ENCODE measurements around the gene LYPD1. TPM values are rescaled to one million over a fixed set of nuclear protein-coding genes. Genes with fewer than 3 reads are reported as not detected.

Gene LYPD1
- total and polyA plus RNA-seq, 2 of the 4 experiments (the other 2 are of a cell fraction), result 66.1 to 87.6 TPM

- Histone ChIP-seq H2BK20ac (ENCODE audit: low read depth, low read length) (no peak overlapping the region), H3K9ac (ENCODE audit: low read depth, low read length) (no peak overlapping the region), H3K9me1 (ENCODE audit: insufficient read depth, low read length) (0 out of 2 replicates have a peak, but pooled peaks cover 5% of the 10 kb centered on the region), H3K79me1 (ENCODE audit: low read depth in 1 of 2, low read length in 2 of 2) (no peaks in the 10 kb centered on the region), H3K4me2 (ENCODE audit: low read depth, low read length) (no peak overlapping the region), H2AFZ (replicated peaks; ENCODE audit: low read length, poor library complexity) (no peak overlapping the region), H3K27ac (ENCODE audit: insufficient read depth, low read length) (no peak overlapping the region), H4K20me1 (ENCODE audit: insufficient read depth, low read length) (no peaks in the 10 kb centered on the region), H3K36me3 (ENCODE audit: control insufficient read depth, insufficient read depth, low read length) (no peaks in the 10 kb centered on the region), H4K91ac (ENCODE audit: insufficient read depth, low read depth, low read length) (no peak overlapping the region), H2BK120ac (ENCODE audit: low read depth, low read length) (no peak overlapping the region), H4K8ac (ENCODE audit: low read depth in 2 of 2, low read length in 2 of 2) (no peak overlapping the region), H4K5ac (ENCODE audit: low read depth, low read length) (no peak overlapping the region), H2AK5ac (ENCODE audit: low read depth, low read length) (no peak overlapping the region), H3K4me3 (ENCODE audit: insufficient read depth, low read depth, low read length) (no peak overlapping the region), H3K14ac (replicated peaks; ENCODE audit: low read depth, low read length) (no peak overlapping the region), H3K56ac (ENCODE audit: extremely low read depth, insufficient read depth, low read length) (no peak overlapping the region), H2BK15ac (ENCODE audit: low read depth, low read length) (no peak overlapping the region), H2AK9ac (replicated peaks; ENCODE audit: low read depth, low read length, poor library complexity) (no peak overlapping the region), H3K4me1 (ENCODE audit: control insufficient read depth, insufficient read depth, low read length) (peaks cover 3% of the 10 kb centered on the region; the same call in 1 of the 2 replicates), H3K23ac (ENCODE audit: low read depth, low read length) (no peak overlapping the region), H3K4ac (ENCODE audit: low read depth, low read length) (no peak overlapping the region), H3K18ac (ENCODE audit: low read depth, low read length) (no peak overlapping the region), H3K27me3 (ENCODE audit: control insufficient read depth, insufficient read depth, low read length) (peaks cover 2% of the 10 kb centered on the region), H3K9me3 (ENCODE audit: control insufficient read depth, insufficient read depth, low read length) (no peaks in the 10 kb centered on the region), H2BK5ac (ENCODE audit: low read depth, low read length, poor library complexity, severe bottlenecking) (no peak overlapping the region)
- ChIA-PET CTCF (no interaction called here), POLR2A (ENCODE audit: unreplicated experiment) (interaction anchor here (0.6 kb wide), 1 partner anchor 40 kb away, joined by 3 read pairs; no protein-coding TSS in a partner anchor)
- in situ Hi-C loops (cut with MboI; ENCODE audit: low sequenced_read_pairs) (no loop called here), dilution Hi-C loops (cut with HindIII; ENCODE audit: low sequenced_read_pairs, unreplicated experiment) (no loop called here), intact Hi-C loops (cut with micrococcal nuclease) (no loop called here)
- WGBS, 2 experiments (ENCODE audit: extremely low coverage in 2 of 2, insufficient read length in 1 of 2), result no CpG with 5 or more reads among the region's 3 CpGs
- TF ChIP-seq CHD1 (IDR thresholded peaks at IDR 0.05; ENCODE audit: low read depth, low read length) (no peak), CTCF (conservative IDR thresholded peaks at IDR 0.05; ENCODE audit: low read depth, low read length) (no peak), NFE2L2 (IDR thresholded peaks at IDR 0.05; ENCODE audit: low read depth, low read length) (no peak), CEBPB (IDR thresholded peaks at IDR 0.05; ENCODE audit: low read depth, low read length) (no peak), SMC3 (IDR thresholded peaks at IDR 0.05; ENCODE audit: low read depth, low read length) (no peak), MAFK (IDR thresholded peaks at IDR 0.05; ENCODE audit: low read depth, low read length) (no peak), RCOR1 (IDR thresholded peaks at IDR 0.05; ENCODE audit: insufficient replicate concordance, low read length) (no peak), POLR2A (IDR thresholded peaks at IDR 0.05; ENCODE audit: low read depth, low read length) (no peak), RFX5 (IDR thresholded peaks at IDR 0.05; ENCODE audit: low read depth, low read length) (no peak), USF2 (IDR thresholded peaks at IDR 0.05; ENCODE audit: low read depth, low read length) (no peak), BHLHE40 (IDR thresholded peaks at IDR 0.05; ENCODE audit: low read depth, low read length) (no peak), ELK1 (IDR thresholded peaks at IDR 0.05; ENCODE audit: borderline replicate concordance, low read depth, low read length) (no peak), MAZ (IDR thresholded peaks at IDR 0.05; ENCODE audit: borderline replicate concordance, low read depth, low read length) (no peak), MXI1 (IDR thresholded peaks at IDR 0.05; ENCODE audit: borderline replicate concordance, low read depth, low read length) (no peak), FOS (IDR thresholded peaks at IDR 0.05; ENCODE audit: low read depth, low read length) (no peak), RAD21 (IDR thresholded peaks at IDR 0.05; ENCODE audit: low read length) (no peak)
- BruUV-seq (replicated peaks), result no TSS peak
- DNase-seq, result no peak
- ATAC-seq (ENCODE audit: low read depth), result no peak
Measured at GRCh38 chr2:132617989-132618388, 52.0 kb downstream of the LYPD1 start.

Measured in IMR-90 (cell line).